ENCODE results near the gene SVIL.

GRCh38 chr10:29472301-29473086, 162.3 kb downstream of the SVIL start:
- TF ChIP-seq EP300 (IDR thresholded peaks at IDR 0.05) (no peak), POLR2A (IDR thresholded peaks at IDR 0.05; ENCODE audit: low read depth) (no peak), CTCF (IDR thresholded peaks at IDR 0.05) (no peak), POLR2AphosphoS5 (IDR thresholded peaks at IDR 0.05) (peak in 1 of 2 donors; percentile 12)

All from esophagus muscularis mucosa (tissue), 4 donors.